Parathyroid adenoma (tissue), 2 donors: ENCODE data around the gene C10orf90.

Experiments used
- H2AFZ ChIP-seq: fragments of 300-600 bp; sonication (generic); one replicate; pipeline ENCODE4 v1.7.0; 2017; ENCODE audit warnings: antibody characterized with exemption, mild to moderate bottlenecking
- H3K27ac ChIP-seq: fragments of 300-600 bp; sonication (generic); one replicate; pipeline ENCODE4 v1.7.0; 2017
- H3K27me3 ChIP-seq: fragments of 300-600 bp; sonication (generic); one replicate; pipeline ENCODE4 v1.7.0; 2017; ENCODE audit warnings: low read length; ENCODE audit not compliant: control insufficient read depth, insufficient read depth
- H3K36me3 ChIP-seq: fragments of 300-600 bp; sonication (generic); one replicate; pipeline ENCODE4 v1.7.0; 2017; ENCODE audit warnings: low read length; ENCODE audit not compliant: control insufficient read depth, insufficient read depth
- H3K4me1 ChIP-seq: fragments of 300-600 bp; sonication (generic); one replicate; pipeline ENCODE4 v1.7.0; 2017; ENCODE audit warnings: control low read depth
- H3K4me2 ChIP-seq: fragments of 300-600 bp; sonication (generic); one replicate; pipeline ENCODE4 v1.7.0; 2017; ENCODE audit warnings: low read length
- H3K4me3 ChIP-seq: fragments of 300-600 bp; sonication (generic); one replicate; pipeline ENCODE4 v1.7.0; 2017; ENCODE audit warnings: low read depth, low read length
- H3K79me2 ChIP-seq: fragments of 300-600 bp; sonication (generic); one replicate; pipeline ENCODE4 v1.7.0; 2017; ENCODE audit warnings: control low read depth
- H3K9ac ChIP-seq: fragments of 300-600 bp; sonication (generic); one replicate; pipeline ENCODE4 v1.7.0; 2017; ENCODE audit warnings: mild to moderate bottlenecking
- H3K9me3 ChIP-seq: fragments of 300-600 bp; sonication (generic); one replicate; pipeline ENCODE4 v1.7.0; 2017; ENCODE audit warnings: low read length; ENCODE audit not compliant: control insufficient read depth
- CTCF ChIP-seq: fragments of 300-600 bp; sonication (generic); IDR thresholded peaks from one replicate; pipeline ENCODE4 v1.7.0; 2017; ENCODE audit warnings: antibody characterized with exemption, mild to moderate bottlenecking
- donor health status: primary hyperparathyroidism.

C10orf90 gene

GRCh38 chr10:126454045-126454751 lies 216.3 kb downstream of the C10orf90 start:
- Histone ChIP-seq H3K27me3 (no peaks in the 10 kb centered on the region), H3K27ac (no peak overlapping the region), H3K4me1 (no peaks in the 10 kb centered on the region), H3K9ac (no peak overlapping the region), H3K4me3 (no peak overlapping the region), H3K36me3 (no peaks in the 10 kb centered on the region), H3K4me2 (no peak overlapping the region), H3K79me2 (no peaks in the 10 kb centered on the region), H3K9me3 (no peaks in the 10 kb centered on the region), H2AFZ (no peak overlapping the region)
- no peak for TF ChIP-seq CTCF

- Histone ChIP-seq H2AFZ (no peak overlapping the region), H3K9me3 (no peaks in the 10 kb centered on the region), H3K4me1 (no peaks in the 10 kb centered on the region), H3K4me3 (no peak overlapping the region), H3K36me3 (no peaks in the 10 kb centered on the region), H3K4me2 (no peak overlapping the region), H3K79me2 (no peaks in the 10 kb centered on the region), H3K27ac (no peak overlapping the region), H3K9ac (no peak overlapping the region), H3K27me3 (no peaks in the 10 kb centered on the region)
- no peak for TF ChIP-seq CTCF
Observed at GRCh38 chr10:126452245-126452644, 218.2 kb downstream of the C10orf90 start.

- no peak overlapping the region for H2AFZ ChIP-seq
- H3K36me3 ChIP-seq, result no peaks in the 10 kb centered on the region
- H3K4me2 ChIP-seq, result no peak overlapping the region
- no peak for TF ChIP-seq CTCF
- no peaks in the 10 kb centered on the region for H3K4me1 ChIP-seq
- H3K4me3 ChIP-seq, result no peak overlapping the region
- no peak overlapping the region for H3K9ac ChIP-seq
- no peak overlapping the region for H3K27ac ChIP-seq
- no peaks in the 10 kb centered on the region for H3K79me2 ChIP-seq
- H3K27me3 ChIP-seq, result no peaks in the 10 kb centered on the region
- H3K9me3 ChIP-seq, result no peaks in the 10 kb centered on the region
Observed at GRCh38 chr10:126448091-126448490, 222.4 kb downstream of the C10orf90 start.

- Histone ChIP-seq H3K4me1 (no peaks in the 10 kb centered on the region), H3K4me2 (no peak overlapping the region), H2AFZ (no peak overlapping the region), H3K9me3 (no peaks in the 10 kb centered on the region), H3K36me3 (no peaks in the 10 kb centered on the region), H3K4me3 (no peak overlapping the region), H3K9ac (no peak overlapping the region), H3K79me2 (no peaks in the 10 kb centered on the region), H3K27ac (no peak overlapping the region), H3K27me3 (no peaks in the 10 kb centered on the region)
- TF ChIP-seq CTCF, result no peak
Observed at GRCh38 chr10:126439942-126440341, 230.6 kb downstream of the C10orf90 start.

- no peak overlapping the region for H3K4me3 ChIP-seq
- TF ChIP-seq CTCF, result no peak
- H3K79me2 ChIP-seq, result no peaks in the 10 kb centered on the region
- no peak overlapping the region for H3K27ac ChIP-seq
- H3K27me3 ChIP-seq, result no peaks in the 10 kb centered on the region
- no peak overlapping the region for H3K4me2 ChIP-seq
- no peaks in the 10 kb centered on the region for H3K4me1 ChIP-seq
- no peak overlapping the region for H2AFZ ChIP-seq
- H3K36me3 ChIP-seq, result no peaks in the 10 kb centered on the region
- no peaks in the 10 kb centered on the region for H3K9me3 ChIP-seq
- H3K9ac ChIP-seq, result no peak overlapping the region
Observed at GRCh38 chr10:126438407-126438783, 232.1 kb downstream of the C10orf90 start.
